Fibroblast of skin of right quadriceps (primary cell): ENCODE results near the gene CIAO3.

Experiments used
- DNase-seq: peaks from one replicate; pipeline ENCODE4 v3.0.0-alpha.2; 2013

Gene CIAO3

GRCh38 chr16:734208-734980, 6.4 kb downstream of the CIAO3 start:
- no peak for DNase-seq

GRCh38 chr16:733382-734207, 7.2 kb downstream of the CIAO3 start:
- no peak for DNase-seq

- no peak for DNase-seq
These were observed 7.9 kb downstream of the CIAO3 start for GRCh38 chr16:732936-733335.

- no peak for DNase-seq
These were observed 8.5 kb downstream of the CIAO3 start for GRCh38 chr16:732332-732731.

- no peak for DNase-seq
These were observed 9.9 kb downstream of the CIAO3 start for GRCh38 chr16:730666-731509.

GRCh38 chr16:729768-730665, 10.8 kb downstream of the CIAO3 start:
- DNase-seq = no peak

GRCh38 chr16:728890-729744, 11.7 kb downstream of the CIAO3 start:
- no peak for DNase-seq

- peak; percentile 66 for DNase-seq
These were observed 12.5 kb downstream of the CIAO3 start for GRCh38 chr16:728131-728889.

GRCh38 chr16:727291-727977, 13.4 kb downstream of the CIAO3 start:
- no peak for DNase-seq

- no peak for DNase-seq
These were observed 14.1 kb downstream of the CIAO3 start, which contains the start of the genes CCDC78 and HAGHL for GRCh38 chr16:726438-727290. Gene CCDC78 (minus strand): TSS chr16:726443. CDS start chr16:726367, 76 bp downstream. Gene HAGHL (plus strand): TSS chr16:727106. CDS start chr16:727510, 404 bp downstream.

- no peak for DNase-seq
These were observed 14.7 kb downstream of the CIAO3 start for GRCh38 chr16:726188-726437.

GRCh38 chr16:725463-726187, 15.2 kb downstream of the CIAO3 start:
- DNase-seq = no peak

GRCh38 chr16:725041-725376, 15.8 kb downstream of the CIAO3 start:
- no peak for DNase-seq

- no peak for DNase-seq
These were observed 16.4 kb downstream of the CIAO3 start for GRCh38 chr16:724188-725040.

- DNase-seq = no peak
These were observed 17.1 kb downstream of the CIAO3 start for GRCh38 chr16:723695-724094.

- DNase-seq = no peak
These were observed 17.8 kb downstream of the CIAO3 start for GRCh38 chr16:722835-723633.
